ENCODE data around the gene CLTB.
A peak's percentile ranks its signal among the peaks of the same experiment; 100 is the strongest.
"Not testable (repeated sequence)": the region's sequence is repeated elsewhere in the genome, so short reads cannot be mapped to it uniquely, and the experiment has no call there.

Gene CLTB

GRCh38 chr5:176415952-176416924 is at the start of gene CLTB:
CLTB (minus strand) TSS chr5:176416539; CDS start chr5:176416363, 176 bp downstream.
- peak; percentile 76 to 81 for DNase-seq (ENCODE audit: low read depth in 2 of 2)

GRCh38 chr5:176463113-176463764 is 46.9 kb upstream of the CLTB start:
- no peak for DNase-seq (ENCODE audit: low read depth in 2 of 2)

GRCh38 chr5:176461349-176461748 is 45.0 kb upstream of the CLTB start:
- DNase-seq (ENCODE audit: low read depth in 2 of 2), result no peak

GRCh38 chr5:176458904-176459561 is 42.7 kb upstream of the CLTB start:
- no peak for DNase-seq (ENCODE audit: low read depth in 2 of 2)

- no peak for DNase-seq (ENCODE audit: low read depth in 2 of 2)
These were observed 38.5 kb upstream of the CLTB start for GRCh38 chr5:176454724-176455394.

- no peak for DNase-seq (ENCODE audit: low read depth in 2 of 2)
These were observed 33.7 kb upstream of the CLTB start for GRCh38 chr5:176450077-176450476.

GRCh38 chr5:176447978-176448608 is 31.8 kb upstream of the CLTB start, which contains the start of gene FAF2:
FAF2 (plus strand) TSS chr5:176448385; CDS start chr5:176448408, 23 bp downstream.
- peak; percentile 94 to 99 for DNase-seq (ENCODE audit: low read depth in 2 of 2)

- no peak for DNase-seq (ENCODE audit: low read depth in 2 of 2)
These were observed 31.2 kb upstream of the CLTB start for GRCh38 chr5:176447591-176447977.

- DNase-seq (ENCODE audit: low read depth in 2 of 2), result no peak
These were observed 30.7 kb upstream of the CLTB start for GRCh38 chr5:176446884-176447590.

- DNase-seq (ENCODE audit: low read depth in 2 of 2), result no peak
These were observed 29.8 kb upstream of the CLTB start for GRCh38 chr5:176446028-176446665.

- DNase-seq (ENCODE audit: low read depth in 2 of 2), result no peak
These were observed 28.4 kb upstream of the CLTB start for GRCh38 chr5:176444742-176445141.

- not testable (repeated sequence) for DNase-seq (ENCODE audit: low read depth in 2 of 2)
These were observed 26.6 kb upstream of the CLTB start for GRCh38 chr5:176442911-176443310.

GRCh38 chr5:176441921-176442323 is 25.6 kb upstream of the CLTB start:
- no peak for DNase-seq (ENCODE audit: low read depth in 2 of 2)

GRCh38 chr5:176440927-176441706 is 24.8 kb upstream of the CLTB start:
- no peak for DNase-seq (ENCODE audit: low read depth in 2 of 2)

- DNase-seq (ENCODE audit: low read depth in 2 of 2), result no peak
These were observed 22.8 kb upstream of the CLTB start for GRCh38 chr5:176438959-176439757.

- DNase-seq (ENCODE audit: low read depth in 2 of 2), result no peak
These were observed 20.3 kb upstream of the CLTB start for GRCh38 chr5:176436656-176437055.

- no peak for DNase-seq (ENCODE audit: low read depth in 2 of 2)
These were observed 16.4 kb upstream of the CLTB start for GRCh38 chr5:176432707-176433106.

GRCh38 chr5:176429972-176430371 is 13.6 kb upstream of the CLTB start:
- DNase-seq (ENCODE audit: low read depth in 2 of 2), result no peak

Data from activated CD8-positive, alpha-beta memory T cell treated with anti-CD3 and anti-CD28 coated beads for 4 hours (primary cell).